PC-3 (cell line): ENCODE measurements around the gene KDM4B. TPM values are rescaled to one million over a fixed set of nuclear protein-coding genes. Genes with fewer than 3 reads are reported as not detected.

Experiments
- ATAC-seq: fragments of 200-7000 bp; cut with Tn5 transposase; 2 replicates; pipeline ENCODE4 v1.9.1; 2020; ENCODE audit warnings: mild to moderate bottlenecking, moderate library complexity
- BruUV-seq: library from RNA; stranded (reverse); fragments of 400-500 nt; replicated peaks from 2 replicates; lab custom pipeline; 2021; lab: Mats Ljungman, UMichigan
- CTCF ChIA-PET: fragments of 300-600 bp; sonication (Branson Sonifier 250); formaldehyde crosslinking; loops from one replicate; lab custom pipeline; 2022; ENCODE audit warnings: antibody characterized with exemption; lab: Charles Lee
- POLR2A ChIA-PET: fragments of 300-600 bp; sonication (Branson Sonifier 250); formaldehyde crosslinking; loops from one replicate; lab custom pipeline; 2022; ENCODE audit warnings: antibody characterized with exemption; ENCODE audit not compliant: unreplicated experiment; lab: Charles Lee
- DNase-seq: peaks from one replicate; pipeline ENCODE4 v3.0.0-alpha.2; 2015
- H2AFZ ChIP-seq: fragments of 300-600 bp; sonication (generic); 2 replicates; pipeline ENCODE4 v1.6.0; 2016; ENCODE audit warnings: antibody characterized with exemption, low read length
- H3F3A ChIP-seq: fragments of 300-600 bp; sonication (generic); one replicate; pipeline ENCODE4 v1.6.0; 2017; ENCODE audit warnings: antibody characterized with exemption, low read length, control low read depth, mild to moderate bottlenecking; ENCODE audit not compliant: unreplicated experiment
- H3K27ac ChIP-seq: fragments of 300-600 bp; sonication (generic); 2 replicates; pipeline ENCODE4 v1.5.1; 2016; ENCODE audit warnings: mild to moderate bottlenecking, low read length
- H3K27me3 ChIP-seq: fragments of 300-600 bp; sonication (generic); 2 replicates; pipeline ENCODE4 v1.6.1; 2016; ENCODE audit warnings: low read length, mixed read lengths
- H3K36me3 ChIP-seq: fragments of 300-600 bp; sonication (generic); 2 replicates; pipeline ENCODE4 v1.6.1; 2016; ENCODE audit warnings: low read depth, mixed run types, low read length, mixed read lengths
- H3K4me1 ChIP-seq: fragments of 300-600 bp; sonication (generic); 2 replicates; pipeline ENCODE4 v1.5.1; 2016; ENCODE audit warnings: low read length; ENCODE audit not compliant: insufficient read depth
- H3K4me2 ChIP-seq: fragments of 300-600 bp; sonication (generic); 2 replicates; pipeline ENCODE4 v1.6.0; 2016; ENCODE audit warnings: low read length
- H3K4me3 ChIP-seq: fragments of 300-600 bp; sonication (generic); 2 replicates; pipeline ENCODE4 v1.5.1; 2016; ENCODE audit warnings: mild to moderate bottlenecking, low read length, mixed read lengths
- H3K79me2 ChIP-seq: fragments of 300-600 bp; sonication (generic); 2 replicates; pipeline ENCODE4 v1.6.1; 2017; ENCODE audit warnings: low read length, mixed read lengths
- H3K9ac ChIP-seq: fragments of 300-600 bp; sonication (generic); 2 replicates; pipeline ENCODE4 v1.6.0; 2016; ENCODE audit warnings: mild to moderate bottlenecking, low read length
- H3K9me2 ChIP-seq: fragments of 300-600 bp; sonication (generic); replicated peaks from 2 replicates; pipeline ENCODE4 v1.6.1; 2016; ENCODE audit warnings: mixed run types, low read length, mixed read lengths
- H3K9me3 ChIP-seq: fragments of 300-600 bp; sonication (generic); 2 replicates; pipeline ENCODE4 v1.6.1; 2016; ENCODE audit warnings: low read length, mixed read lengths
- H4K20me1 ChIP-seq: fragments of 300-600 bp; sonication (generic); 2 replicates; pipeline ENCODE4 v1.6.1; 2016; ENCODE audit warnings: low read length, mixed read lengths
- CTCF ChIP-seq: fragments of 300-600 bp; sonication (generic); conservative IDR thresholded peaks from 2 replicates; pipeline ENCODE4 v1.5.1; 2017; ENCODE audit warnings: antibody characterized with exemption, low read depth, mild to moderate bottlenecking, low read length
- EZH2 ChIP-seq: fragments of 300-600 bp; sonication (generic); IDR thresholded peaks from one replicate; pipeline ENCODE4 v1.6.1; 2017; ENCODE audit warnings: antibody characterized with exemption, mild to moderate bottlenecking, low read length; ENCODE audit not compliant: unreplicated experiment
- EZH2phosphoT487 ChIP-seq: fragments of 300-600 bp; sonication (generic); IDR thresholded peaks from 2 replicates; pipeline ENCODE4 v1.6.1; 2018; ENCODE audit warnings: mild to moderate bottlenecking, antibody characterized with exemption, low read length, borderline replicate concordance
- intact Hi-C: fragments of 100-400 bp; cut with micrococcal nuclease; formaldehyde crosslinking; loops from 2 replicates; pipeline ENCODE4 v1.9.0; 2023
- total RNA-seq: library from RNA; depleted of rRNA; stranded (reverse); fragments of >200 nt; gene quantifications from 2 replicates; pipeline ENCODE4 v1.2.3, GENCODE V29; 2014

Gene KDM4B
- total RNA-seq, 1 experiment from 2014 or later: 19.8 TPM

GRCh38 chr19:5042556-5042955 is 73.6 kb downstream of the KDM4B start:
- no peak overlapping the region for H2AFZ ChIP-seq
- peaks cover 15% of the 10 kb centered on the region for H3K79me2 ChIP-seq
- CTCF ChIA-PET: no interaction called here
- H3K4me3 ChIP-seq: no peak overlapping the region
- H3K27me3 ChIP-seq: no peaks in the 10 kb centered on the region
- H3K4me2 ChIP-seq: no peak overlapping the region
- POLR2A ChIA-PET: no interaction called here
- intact Hi-C loops: no loop called here
- 0 out of 2 replicates have a peak, but pooled peaks cover 5% of the 10 kb centered on the region for H4K20me1 ChIP-seq
- DNase-seq (no peak), ATAC-seq (no peak)
- peaks cover 17% of the 10 kb centered on the region for H3F3A ChIP-seq
- H3K4me1 ChIP-seq: peaks cover 28% of the 10 kb centered on the region
- H3K9ac ChIP-seq: no peak overlapping the region
- H3K27ac ChIP-seq: no peak overlapping the region
- H3K9me3 ChIP-seq: no peaks in the 10 kb centered on the region
- BruUV-seq: no TSS peak
- peaks cover 18% of the 10 kb centered on the region for H3K36me3 ChIP-seq
- no peaks in the 10 kb centered on the region for H3K9me2 ChIP-seq
- no peak for TF ChIP-seq CTCF
- no peak for TF ChIP-seq EZH2phosphoT487
- no peak for TF ChIP-seq EZH2

- no TSS peak for BruUV-seq
- Histone ChIP-seq H4K20me1 (no peaks in the 10 kb centered on the region), H3K27ac (no peak overlapping the region), H3K9ac (no peak overlapping the region), H3K27me3 (no peaks in the 10 kb centered on the region), H3K36me3 (peaks cover 15% of the 10 kb centered on the region), H3K4me1 (peaks cover 48% of the 10 kb centered on the region), H3K4me3 (no peak overlapping the region), H3K4me2 (no peak overlapping the region), H3K9me2 (no peaks in the 10 kb centered on the region), H3K79me2 (peaks cover 11% of the 10 kb centered on the region), H2AFZ (no peak overlapping the region), H3K9me3 (no peaks in the 10 kb centered on the region), H3F3A (peaks cover 19% of the 10 kb centered on the region)
- ATAC-seq: no peak
- intact Hi-C loops: loop anchor here (5.0 kb wide), 2 partner anchors 122 to 182 kb away; no protein-coding TSS in a partner anchor
- DNase-seq: no peak
- POLR2A ChIA-PET: no interaction called here
- TF ChIP-seq CTCF: no peak
- no peak for TF ChIP-seq EZH2
- no peak for TF ChIP-seq EZH2phosphoT487
- CTCF ChIA-PET: no interaction called here
These were observed 76.1 kb downstream of the KDM4B start for GRCh38 chr19:5045029-5045428.

GRCh38 chr19:5045956-5046338 is 77.0 kb downstream of the KDM4B start:
- H3K79me2 ChIP-seq: peaks cover 11% of the 10 kb centered on the region
- H3K4me3 ChIP-seq: peak overlapping the region; percentile 16; the same call in 1 of the 2 replicates
- peaks cover 19% of the 10 kb centered on the region for H3F3A ChIP-seq
- TF ChIP-seq CTCF (no peak; the same call in 1 of the 2 replicates), EZH2 (no peak), EZH2phosphoT487 (no peak)
- no TSS peak for BruUV-seq
- H3K27ac ChIP-seq: peak overlapping the region; percentile 87
- H2AFZ ChIP-seq: no peak overlapping the region
- CTCF ChIA-PET: interaction anchor here (1.1 to 1.4 kb wide), 4 partner anchors 14 to 332 kb away, joined by 3 to 8 read pairs (median 6); no protein-coding TSS in a partner anchor
- POLR2A ChIA-PET: interaction anchor here (0.6 kb wide), 2 partner anchors 77 to 117 kb away, joined by 3 read pairs; partner anchors contain the start of gene KDM4B
- H3K4me1 ChIP-seq: peaks cover 48% of the 10 kb centered on the region
- H3K9ac ChIP-seq: peak overlapping the region; percentile 17
- intact Hi-C loops: loop anchor here (5.0 kb wide), 2 partner anchors 121 to 181 kb away; no protein-coding TSS in a partner anchor
- peaks cover 6% of the 10 kb centered on the region; the same call in 1 of the 2 replicates for H3K36me3 ChIP-seq
- H3K4me2 ChIP-seq: peak overlapping the region; percentile 71
- DNase-seq: no peak
- H4K20me1 ChIP-seq: no peaks in the 10 kb centered on the region
- no peaks in the 10 kb centered on the region for H3K27me3 ChIP-seq
- H3K9me3 ChIP-seq: no peaks in the 10 kb centered on the region
- ATAC-seq: peak; percentile 21
- no peaks in the 10 kb centered on the region for H3K9me2 ChIP-seq
